ENCODE results near the gene BHLHA15.

Gene BHLHA15

DNA sequence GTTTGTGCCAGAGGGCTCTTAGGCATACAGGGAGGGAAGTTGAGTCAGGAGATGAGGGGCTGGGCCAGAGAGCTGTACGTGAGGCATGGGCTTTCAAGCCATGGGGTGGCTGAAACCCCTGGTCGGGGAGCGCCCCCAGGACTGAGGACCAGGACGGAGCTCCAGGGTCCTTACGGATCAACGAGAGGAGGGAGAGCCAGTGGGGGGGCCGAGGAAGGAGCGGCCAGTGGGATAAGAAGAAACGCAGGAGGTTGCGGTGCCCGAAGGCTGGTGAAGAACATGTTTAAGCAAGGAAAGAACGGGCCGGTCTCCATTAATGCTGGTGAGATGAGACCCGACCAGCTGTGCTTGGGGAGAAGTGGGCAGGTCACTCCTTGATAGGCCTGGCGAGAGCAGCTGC is 43.6 kb upstream of the BHLHA15 start:
- Histone ChIP-seq H3K4me1 (ENCODE audit: control extremely low read depth in 1 of 4, control insufficient read depth in 4 of 4, insufficient read depth in 4 of 4, low read length in 3 of 4) (no peaks in the 10 kb centered on the region), H3K4me3 (ENCODE audit: control insufficient read depth in 1 of 7, extremely low read depth in 1 of 7, insufficient read depth in 4 of 7, low read depth in 2 of 7, low read length in 6 of 7) (no peak overlapping the region), H3K9me3 (ENCODE audit: control extremely low read depth in 1 of 5, control insufficient read depth in 4 of 5, insufficient read depth in 2 of 5, low read depth in 1 of 5, low read length in 4 of 5) (no peaks in the 10 kb centered on the region), H3K27me3 (replicated peaks in 2 of 5; ENCODE audit: control insufficient read depth in 4 of 5, insufficient read depth in 5 of 5, low read length in 4 of 5) (no peaks in the 10 kb centered on the region), H3K27ac (ENCODE audit: insufficient read depth in 1 of 2, low read depth in 1 of 2, low read length in 2 of 2, poor library complexity in 1 of 2, severe bottlenecking in 2 of 2) (no peak overlapping the region), H3K36me3 (ENCODE audit: control insufficient read depth in 4 of 4, insufficient read depth in 4 of 4, low read length in 3 of 4) (peaks cover 0 to 6% (median 2%) of the 10 kb centered on the region in 4 experiments)
- POLR2A ChIA-PET, result no interaction called here
- CTCF ChIA-PET, result interaction anchor here (0.9 to 12.3 kb wide), 19 partner anchors 13 to 154 kb away, joined by 3 to 316 read pairs (median 8); partner anchors contain the start of gene LMTK2
- WGBS (ENCODE audit: insufficient coverage), result 97% methylated on average over 15 of the region's 15 CpGs
- no peak for DNase-seq

DNA sequence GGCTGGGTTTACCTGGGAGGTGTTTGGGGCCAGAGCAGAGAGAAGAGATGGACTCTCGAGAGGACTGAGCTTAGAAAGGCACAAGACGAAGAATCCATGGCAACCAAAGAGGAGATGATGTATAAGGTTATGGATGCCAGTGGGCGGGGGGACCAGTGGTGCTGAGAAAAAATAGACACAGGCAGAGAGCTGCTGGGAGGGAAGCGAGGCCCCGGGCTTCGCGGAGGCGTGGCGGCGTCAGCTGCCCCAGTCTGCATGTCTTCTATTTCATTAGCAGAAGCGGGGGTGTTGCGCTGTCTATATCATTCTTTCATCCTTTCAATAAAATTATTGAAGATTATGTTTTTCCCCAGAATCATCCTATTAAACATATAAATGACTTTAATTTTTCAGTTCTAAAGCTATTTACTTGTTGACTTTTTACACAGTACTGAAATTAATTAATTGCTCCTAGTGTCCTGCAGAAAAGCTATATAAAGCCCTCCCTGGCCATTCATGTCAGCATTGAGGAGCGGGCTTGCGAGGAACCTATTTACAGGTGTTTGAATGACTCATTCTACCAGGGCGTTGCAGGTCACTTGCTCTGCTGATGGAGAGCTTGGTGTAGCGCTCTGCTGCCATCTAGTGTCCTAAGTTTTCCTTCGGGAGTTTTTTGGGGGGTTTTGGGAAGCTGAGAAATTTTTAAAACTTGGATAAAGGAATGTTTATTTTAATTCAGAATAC is 42.9 kb upstream of the BHLHA15 start:
- DNase-seq, result peak; percentile 50 to 74 (median 66)
- ChIA-PET CTCF (interaction anchor here (0.9 to 12.3 kb wide), 27 partner anchors 9 to 157 kb away, joined by 3 to 316 read pairs (median 6); partner anchors contain the start of gene LMTK2), POLR2A (no interaction called here)
- peaks cover 0 to 6% (median 2%) of the 10 kb centered on the region in 4 experiments for H3K36me3 ChIP-seq (ENCODE audit: control insufficient read depth in 4 of 4, insufficient read depth in 4 of 4, low read length in 3 of 4)
- no peaks in the 10 kb centered on the region for H3K27me3 ChIP-seq (replicated peaks in 2 of 5; ENCODE audit: control insufficient read depth in 4 of 5, insufficient read depth in 5 of 5, low read length in 4 of 5)
- H3K9me3 ChIP-seq (ENCODE audit: control extremely low read depth in 1 of 5, control insufficient read depth in 4 of 5, insufficient read depth in 2 of 5, low read depth in 1 of 5, low read length in 4 of 5), result no peaks in the 10 kb centered on the region
- no peaks in the 10 kb centered on the region for H3K4me1 ChIP-seq (ENCODE audit: control extremely low read depth in 1 of 4, control insufficient read depth in 4 of 4, insufficient read depth in 4 of 4, low read length in 3 of 4)
- H3K27ac ChIP-seq (ENCODE audit: insufficient read depth in 1 of 2, low read depth in 1 of 2, low read length in 2 of 2, poor library complexity in 1 of 2, severe bottlenecking in 2 of 2), result no peak overlapping the region
- H3K4me3 ChIP-seq (ENCODE audit: control insufficient read depth in 1 of 7, extremely low read depth in 1 of 7, insufficient read depth in 4 of 7, low read depth in 2 of 7, low read length in 6 of 7), result no peak overlapping the region
- WGBS (ENCODE audit: insufficient coverage), result 99% methylated on average over 8 of the region's 17 CpGs

DNA sequence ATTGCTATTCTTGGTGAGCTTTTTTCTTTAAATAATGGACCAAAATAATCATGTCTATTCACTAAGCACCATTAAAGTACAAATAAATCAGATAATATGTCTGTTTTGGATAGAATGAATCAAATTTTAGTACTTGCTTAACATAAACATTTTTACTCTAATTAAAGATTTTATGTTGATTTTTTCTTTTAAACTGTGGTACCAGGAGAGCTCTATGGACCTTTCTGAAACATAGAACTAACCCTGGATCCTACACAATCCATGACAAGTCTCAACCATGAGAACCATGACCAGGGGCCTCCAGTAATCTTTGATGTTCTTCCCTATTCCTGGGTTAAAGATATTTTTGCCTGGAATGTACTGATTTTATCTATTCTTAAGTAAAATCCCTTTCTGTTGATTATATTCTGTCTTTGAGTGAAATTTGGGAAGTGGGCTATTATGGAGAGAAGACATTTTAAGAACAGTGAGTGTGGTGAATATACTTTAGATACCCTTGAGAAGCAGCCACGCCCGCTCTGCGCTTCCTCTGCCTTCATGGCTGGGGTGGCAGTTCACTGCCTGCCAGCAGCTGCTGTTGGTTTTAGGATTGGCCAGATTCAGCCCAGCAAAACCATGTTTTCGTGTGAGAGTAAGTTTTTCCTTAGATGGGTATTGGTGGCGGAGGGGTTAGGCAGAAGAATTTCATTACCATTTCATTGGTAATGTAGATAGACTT is 42.2 kb upstream of the BHLHA15 start:
- CTCF ChIA-PET, result interaction anchor here (0.9 to 12.3 kb wide), 28 partner anchors 8 to 665 kb away, joined by 3 to 316 read pairs (median 6); partner anchors contain the start of gene LMTK2
- no peaks in the 10 kb centered on the region for H3K9me3 ChIP-seq (ENCODE audit: control extremely low read depth in 1 of 5, control insufficient read depth in 4 of 5, insufficient read depth in 2 of 5, low read depth in 1 of 5, low read length in 4 of 5)
- no CpG with 5 or more reads among the region's 5 CpGs for WGBS (ENCODE audit: insufficient coverage)
- no peaks in the 10 kb centered on the region for H3K4me1 ChIP-seq (ENCODE audit: control extremely low read depth in 1 of 4, control insufficient read depth in 4 of 4, insufficient read depth in 4 of 4, low read length in 3 of 4)
- peaks cover 0 to 6% (median 2%) of the 10 kb centered on the region in 4 experiments for H3K36me3 ChIP-seq (ENCODE audit: control insufficient read depth in 4 of 4, insufficient read depth in 4 of 4, low read length in 3 of 4)
- no peak for DNase-seq
- no peaks in the 10 kb centered on the region for H3K27me3 ChIP-seq (replicated peaks in 2 of 5; ENCODE audit: control insufficient read depth in 4 of 5, insufficient read depth in 5 of 5, low read length in 4 of 5)
- H3K4me3 ChIP-seq (ENCODE audit: control insufficient read depth in 1 of 7, extremely low read depth in 1 of 7, insufficient read depth in 4 of 7, low read depth in 2 of 7, low read length in 6 of 7), result no peak overlapping the region
- POLR2A ChIA-PET, result no interaction called here
- H3K27ac ChIP-seq (ENCODE audit: insufficient read depth in 1 of 2, low read depth in 1 of 2, low read length in 2 of 2, poor library complexity in 1 of 2, severe bottlenecking in 2 of 2), result no peak overlapping the region

- CTCF ChIA-PET, result interaction anchor here (12.3 kb wide), 1 partner anchor 150 kb away, joined by 316 read pairs; no protein-coding TSS in a partner anchor
- no peak overlapping the region for H3K27ac ChIP-seq (ENCODE audit: insufficient read depth in 1 of 2, low read depth in 1 of 2, low read length in 2 of 2, poor library complexity in 1 of 2, severe bottlenecking in 2 of 2)
- H3K36me3 ChIP-seq (ENCODE audit: control insufficient read depth in 4 of 4, insufficient read depth in 4 of 4, low read length in 3 of 4), result peaks cover 4 to 13% (median 4%) of the 10 kb centered on the region in 4 experiments
- H3K9me3 ChIP-seq (ENCODE audit: control extremely low read depth in 1 of 5, control insufficient read depth in 4 of 5, insufficient read depth in 2 of 5, low read depth in 1 of 5, low read length in 4 of 5), result no peaks in the 10 kb centered on the region
- POLR2A ChIA-PET, result no interaction called here
- DNase-seq, result no peak
- H3K27me3 ChIP-seq (replicated peaks in 2 of 5; ENCODE audit: control insufficient read depth in 4 of 5, insufficient read depth in 5 of 5, low read length in 4 of 5), result no peaks in the 10 kb centered on the region
- no peaks in the 10 kb centered on the region for H3K4me1 ChIP-seq (ENCODE audit: control extremely low read depth in 1 of 4, control insufficient read depth in 4 of 4, insufficient read depth in 4 of 4, low read length in 3 of 4)
- WGBS (ENCODE audit: insufficient coverage), result 100% methylated on average over 5 of the region's 8 CpGs
- no peak overlapping the region for H3K4me3 ChIP-seq (ENCODE audit: control insufficient read depth in 1 of 7, extremely low read depth in 1 of 7, insufficient read depth in 4 of 7, low read depth in 2 of 7, low read length in 6 of 7)
These were observed 40.3 kb upstream of the BHLHA15 start for GRCh38 chr7:98170966-98171365.

DNA sequence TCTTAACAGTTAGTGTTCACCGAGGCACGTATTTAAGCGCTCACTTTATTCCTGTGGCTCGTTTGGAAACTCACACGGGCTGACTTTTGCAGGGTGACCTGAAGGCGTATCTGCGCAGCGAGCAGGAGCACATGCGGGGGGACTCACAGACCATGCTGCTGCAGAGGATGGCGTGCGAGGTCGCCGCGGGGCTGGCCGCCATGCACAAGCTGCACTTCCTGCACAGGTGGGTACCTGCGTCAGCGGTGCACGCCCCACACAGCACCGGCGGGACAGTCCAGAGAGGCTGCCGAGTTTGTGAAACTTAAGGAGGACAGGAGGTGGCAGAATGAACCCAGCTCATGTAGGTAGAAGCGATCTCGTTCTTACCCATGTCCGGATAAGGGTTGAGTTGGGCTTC is 39.8 kb upstream of the BHLHA15 start:
- WGBS (ENCODE audit: insufficient coverage), result 97% methylated on average over 20 of the region's 24 CpGs
- Histone ChIP-seq H3K4me1 (ENCODE audit: control extremely low read depth in 1 of 4, control insufficient read depth in 4 of 4, insufficient read depth in 4 of 4, low read length in 3 of 4) (no peaks in the 10 kb centered on the region), H3K27ac (ENCODE audit: insufficient read depth in 1 of 2, low read depth in 1 of 2, low read length in 2 of 2, poor library complexity in 1 of 2, severe bottlenecking in 2 of 2) (no peak overlapping the region), H3K9me3 (ENCODE audit: control extremely low read depth in 1 of 5, control insufficient read depth in 4 of 5, insufficient read depth in 2 of 5, low read depth in 1 of 5, low read length in 4 of 5) (no peaks in the 10 kb centered on the region), H3K36me3 (ENCODE audit: control insufficient read depth in 4 of 4, insufficient read depth in 4 of 4, low read length in 3 of 4) (peaks cover 4 to 13% (median 4%) of the 10 kb centered on the region in 4 experiments), H3K4me3 (ENCODE audit: control insufficient read depth in 1 of 7, extremely low read depth in 1 of 7, insufficient read depth in 4 of 7, low read depth in 2 of 7, low read length in 6 of 7) (no peak overlapping the region), H3K27me3 (replicated peaks in 2 of 5; ENCODE audit: control insufficient read depth in 4 of 5, insufficient read depth in 5 of 5, low read length in 4 of 5) (no peaks in the 10 kb centered on the region)
- ChIA-PET CTCF (interaction anchor here (12.3 kb wide), 1 partner anchor 151 kb away, joined by 316 read pairs; no protein-coding TSS in a partner anchor), POLR2A (no interaction called here)
- no peak for DNase-seq

DNA sequence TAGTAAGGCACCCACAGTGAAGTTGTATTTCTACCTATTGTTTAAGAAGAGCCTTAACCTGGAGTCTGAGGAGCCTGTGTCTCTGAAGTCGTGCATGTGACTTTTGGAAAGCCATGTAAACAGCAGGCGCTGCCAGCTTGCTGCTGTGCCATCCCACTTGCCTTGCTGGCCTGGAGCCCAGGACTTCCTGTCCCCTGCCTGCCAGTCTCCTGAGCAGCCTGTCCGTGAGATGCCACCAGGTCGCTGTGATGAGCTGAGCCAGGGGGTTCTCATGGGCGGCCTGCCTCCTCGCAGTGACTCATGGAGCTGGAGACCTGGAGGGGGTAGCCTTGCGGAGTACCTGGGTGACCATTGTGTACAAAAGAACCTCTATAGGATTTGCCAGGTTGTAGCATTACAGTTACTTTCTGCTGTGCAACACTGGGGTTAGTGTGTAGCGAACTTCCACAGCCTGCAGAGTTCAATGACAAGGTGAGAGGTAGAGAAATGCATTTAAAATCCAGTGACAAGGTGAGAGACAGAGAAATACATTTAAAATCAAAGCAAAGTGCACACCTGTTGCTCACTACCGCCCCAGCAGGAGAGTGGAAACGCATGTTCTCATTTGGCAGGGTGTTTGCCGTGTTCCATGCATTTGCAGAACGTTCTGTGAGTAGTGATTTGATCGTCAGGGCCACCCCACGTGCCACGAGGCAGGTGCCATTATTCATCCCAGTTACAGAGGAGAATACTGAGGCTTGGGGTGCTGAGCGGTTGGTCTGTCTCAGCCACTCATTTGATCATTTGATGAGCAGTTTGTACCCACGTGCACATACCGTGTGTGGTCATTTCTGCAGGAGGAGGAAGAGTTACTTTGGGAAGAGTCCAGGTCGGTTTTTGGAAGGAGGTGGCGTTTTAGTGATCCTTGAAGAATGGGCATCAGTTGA is 36.6 kb upstream of the BHLHA15 start:
- no peak for DNase-seq
- ChIA-PET POLR2A (no interaction called here), CTCF (interaction anchor here (0.7 to 3.1 kb wide), 4 partner anchors 9 to 197 kb away, joined by 3 to 17 read pairs (median 3); no protein-coding TSS in a partner anchor)
- Histone ChIP-seq H3K4me1 (ENCODE audit: control extremely low read depth in 1 of 4, control insufficient read depth in 4 of 4, insufficient read depth in 4 of 4, low read length in 3 of 4) (no peaks in the 10 kb centered on the region), H3K9me3 (ENCODE audit: control extremely low read depth in 1 of 5, control insufficient read depth in 4 of 5, insufficient read depth in 2 of 5, low read depth in 1 of 5, low read length in 4 of 5) (no peaks in the 10 kb centered on the region), H3K4me3 (ENCODE audit: control insufficient read depth in 1 of 7, extremely low read depth in 1 of 7, insufficient read depth in 4 of 7, low read depth in 2 of 7, low read length in 6 of 7) (no peak overlapping the region), H3K27me3 (replicated peaks in 2 of 5; ENCODE audit: control insufficient read depth in 4 of 5, insufficient read depth in 5 of 5, low read length in 4 of 5) (no peaks in the 10 kb centered on the region), H3K36me3 (ENCODE audit: control insufficient read depth in 4 of 4, insufficient read depth in 4 of 4, low read length in 3 of 4) (peaks cover 7 to 19% (median 11%) of the 10 kb centered on the region in 4 experiments), H3K27ac (ENCODE audit: insufficient read depth in 1 of 2, low read depth in 1 of 2, low read length in 2 of 2, poor library complexity in 1 of 2, severe bottlenecking in 2 of 2) (no peak overlapping the region)
- WGBS (ENCODE audit: insufficient coverage), result 94% methylated on average over 20 of the region's 20 CpGs

Measured in common myeloid progenitor, CD34-positive (primary cell).